Body of pancreas (tissue), 4 donors: ENCODE data around the gene LORICRIN.

Experiments
- CTCF ChIP-seq, 7 experiments: fragments of 450-650 bp in 4 of 7; fragments of 200-600 bp in 3 of 7; sonication (generic) in 3 of 7; IDR thresholded peaks; one replicate each; pipeline ENCODE4 v1.5.1; 2016 to 2019; ENCODE audit warnings: antibody characterized with exemption in 7 of 7
- POLR2A ChIP-seq, 3 donors: fragments of 450-650 bp; IDR thresholded peaks; one replicate each; pipeline ENCODE4 v1.6.1; 2016; ENCODE audit warnings: antibody characterized with exemption in 3 of 3, mild to moderate bottlenecking in 2 of 3

- TF ChIP-seq CTCF (IDR thresholded peaks at IDR 0.05) (no peak), POLR2A (IDR thresholded peaks at IDR 0.05) (no peak)
Observed at GRCh38 chr1:153293851-153294250, 34.4 kb downstream of the LORICRIN start.
